Central memory CD8-positive, alpha-beta T cell (primary cell): ENCODE measurements around the gene ZNF287.
"Not testable (repeated sequence)": the region's sequence is repeated elsewhere in the genome, so short reads cannot be mapped to it uniquely, and the experiment has no call there.

ENCODE experiments used
- ATAC-seq: fragments of 150-1000 bp; cut with Tn5 transposase; replicated peaks from 2 replicates; pipeline ENCODE4 v1.10.0; 2022; ENCODE audit warnings: mild to moderate bottlenecking, moderate FRiP score, moderate number of reproducible peaks; ENCODE audit not compliant: poor library complexity, severe bottlenecking; ENCODE audit errors: extremely low read depth
- DNase-seq, 2 donors: peaks; one replicate each; pipeline ENCODE4 v3.0.0; 2021; ENCODE audit warnings: low spot score in 2 of 2
- H3K27ac Mint-ChIP-seq: one replicate; pipeline ENCODE4 v1.8.0; 2022; ENCODE audit warnings: low read depth, mild to moderate bottlenecking, moderate library complexity, mixed read lengths
- H3K27me3 Mint-ChIP-seq: one replicate; pipeline ENCODE4 v1.8.0; 2022; ENCODE audit warnings: mixed read lengths
- H3K36me3 Mint-ChIP-seq: one replicate; pipeline ENCODE4 v1.8.0; 2022; ENCODE audit warnings: mild to moderate bottlenecking, moderate library complexity, mixed read lengths; ENCODE audit not compliant: insufficient read depth
- H3K4me1 Mint-ChIP-seq: one replicate; pipeline ENCODE4 v1.8.0; 2022; ENCODE audit warnings: mixed read lengths
- H3K4me3 Mint-ChIP-seq: one replicate; pipeline ENCODE4 v1.8.0; 2022; ENCODE audit warnings: mild to moderate bottlenecking, moderate library complexity, mixed read lengths
- H3K9me3 Mint-ChIP-seq: one replicate; pipeline ENCODE4 v1.8.0; 2022; ENCODE audit warnings: mixed read lengths

ZNF287 gene

GRCh38 chr17:16551878-16552636, 16.9 kb downstream of the ZNF287 start:
- no peak for DNase-seq
- H3K9me3 Mint-ChIP-seq, result peaks cover 42% of the 10 kb centered on the region
- H3K27ac Mint-ChIP-seq, result no peak overlapping the region
- H3K36me3 Mint-ChIP-seq, result peaks cover 12% of the 10 kb centered on the region
- no peaks in the 10 kb centered on the region for H3K27me3 Mint-ChIP-seq
- ATAC-seq, result no peak
- no peak overlapping the region for H3K4me3 Mint-ChIP-seq
- no peaks in the 10 kb centered on the region for H3K4me1 Mint-ChIP-seq

DNA sequence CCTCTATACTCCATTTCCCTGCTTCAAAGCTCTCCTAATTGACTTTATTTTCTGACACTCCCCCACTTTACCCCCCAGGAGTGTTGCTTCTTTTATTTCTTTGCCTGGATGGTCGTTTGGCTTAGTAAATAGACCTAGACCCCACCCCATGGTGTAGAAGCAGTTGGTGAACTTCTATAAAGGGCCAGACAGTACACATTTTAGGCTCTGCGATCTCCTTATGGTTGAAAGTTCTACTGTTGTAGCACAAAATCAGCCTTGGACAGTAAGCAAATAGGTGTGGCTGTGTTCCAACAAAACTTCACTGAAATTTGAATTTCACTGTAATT, 31.9 kb downstream of the ZNF287 start:
- Mint-ChIP-seq H3K27ac (no peak overlapping the region), H3K4me3 (peak overlapping the region; percentile 96), H3K36me3 (peaks cover 17% of the 10 kb centered on the region), H3K9me3 (no peaks in the 10 kb centered on the region), H3K4me1 (peaks cover 22% of the 10 kb centered on the region), H3K27me3 (no peaks in the 10 kb centered on the region)
- DNase-seq (no peak), ATAC-seq (no peak)

- no peak overlapping the region for H3K4me3 Mint-ChIP-seq
- ATAC-seq, result no peak
- no peak for DNase-seq
Measured at GRCh38 chr17:16534236-16534635, 34.8 kb downstream of the ZNF287 start.

GRCh38 chr17:16529906-16530305, 39.1 kb downstream of the ZNF287 start:
- Mint-ChIP-seq H3K4me3 (no peak overlapping the region), H3K36me3 (no peaks in the 10 kb centered on the region), H3K27ac (no peak overlapping the region), H3K9me3 (no peaks in the 10 kb centered on the region), H3K4me1 (peaks cover 1% of the 10 kb centered on the region), H3K27me3 (peaks cover 55% of the 10 kb centered on the region)
- ATAC-seq (no peak), DNase-seq (no peak)

More at GRCh38 chr17:16534236-16534635, 34.8 kb downstream of the ZNF287 start:
- Mint-ChIP-seq H3K9me3 (no peaks in the 10 kb centered on the region), H3K4me1 (peaks cover 22% of the 10 kb centered on the region), H3K36me3 (peaks cover 17% of the 10 kb centered on the region), H3K27me3 (peaks cover 20% of the 10 kb centered on the region), H3K27ac (no peak overlapping the region)

- no peaks in the 10 kb centered on the region for H3K36me3 Mint-ChIP-seq
- H3K4me1 Mint-ChIP-seq, result no peaks in the 10 kb centered on the region
- DNase-seq (no peak), ATAC-seq (no peak)
- H3K9me3 Mint-ChIP-seq, result no peaks in the 10 kb centered on the region
- no peak overlapping the region for H3K4me3 Mint-ChIP-seq
- no peak overlapping the region for H3K27ac Mint-ChIP-seq
- peaks cover 63% of the 10 kb centered on the region for H3K27me3 Mint-ChIP-seq
Measured at GRCh38 chr17:16527298-16527697, 41.7 kb downstream of the ZNF287 start.

GRCh38 chr17:16525556-16525955, 43.4 kb downstream of the ZNF287 start:
- ATAC-seq, H3K4me3 Mint-ChIP-seq: not testable (repeated sequence)

DNA sequence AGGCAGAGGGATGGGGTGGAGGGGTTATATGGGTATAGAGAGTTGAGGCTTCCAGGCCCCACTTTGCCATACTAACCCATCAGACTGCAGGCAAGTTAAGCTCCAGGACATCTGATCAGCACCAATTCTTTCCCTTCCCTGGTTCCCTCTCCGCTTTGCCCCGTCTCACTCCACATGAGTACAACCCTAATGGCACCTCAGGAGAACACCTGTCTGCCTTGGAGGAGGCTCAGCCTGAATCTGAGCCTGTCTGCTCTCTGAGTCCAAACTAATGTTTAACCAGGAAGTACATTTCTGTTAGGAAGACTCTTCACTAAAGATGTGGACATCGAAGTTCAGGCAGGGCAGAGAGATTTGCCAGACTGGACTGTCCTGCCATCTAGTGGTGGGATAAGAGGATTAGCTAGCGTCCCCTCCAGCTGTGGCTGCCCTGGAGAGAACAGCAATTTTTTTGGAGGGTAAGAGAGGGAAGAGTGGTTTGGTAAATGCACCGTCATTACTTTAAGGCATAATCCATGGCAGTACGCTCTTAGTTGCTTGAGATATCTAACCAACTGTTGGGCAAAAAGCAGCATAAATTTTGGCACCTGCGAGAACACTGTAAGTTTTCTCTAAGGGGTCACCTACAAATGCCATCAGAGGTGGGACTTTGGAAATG, 47.8 kb downstream of the ZNF287 start:
- DNase-seq (peak; percentile 34 to 54), ATAC-seq (peak; percentile 80)
- Mint-ChIP-seq H3K4me1 (no peaks in the 10 kb centered on the region), H3K4me3 (no peak overlapping the region), H3K27ac (no peak overlapping the region), H3K9me3 (no peaks in the 10 kb centered on the region), H3K36me3 (no peaks in the 10 kb centered on the region), H3K27me3 (peaks cover 65% of the 10 kb centered on the region)

More at GRCh38 chr17:16525556-16525955, 43.4 kb downstream of the ZNF287 start:
- DNase-seq, H3K36me3 Mint-ChIP-seq, H3K4me1 Mint-ChIP-seq, H3K9me3 Mint-ChIP-seq, H3K27ac Mint-ChIP-seq: not testable (repeated sequence)
- H3K27me3 Mint-ChIP-seq, result peaks cover 62% of the 10 kb centered on the region

DNA sequence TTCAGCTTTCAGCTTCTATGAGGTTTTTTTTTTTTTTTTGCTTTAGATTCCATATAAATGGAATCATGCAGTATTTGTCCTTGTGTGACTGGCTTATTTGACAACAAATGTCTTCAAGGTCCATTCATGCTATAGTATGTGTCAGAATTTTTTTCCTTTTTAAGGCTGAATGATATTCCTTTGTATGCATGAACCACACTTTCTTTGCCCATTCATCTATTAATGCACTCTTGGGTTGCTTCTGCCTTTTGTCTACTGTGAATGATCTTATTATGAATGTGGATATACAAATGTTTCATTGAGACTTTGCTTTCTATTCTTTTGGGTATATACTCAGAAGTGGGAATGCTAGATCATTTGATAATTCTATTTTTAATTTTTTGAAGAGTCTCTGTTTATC, 50.0 kb downstream of the ZNF287 start:
- Mint-ChIP-seq H3K27me3 (peaks cover 77% of the 10 kb centered on the region), H3K36me3 (no peaks in the 10 kb centered on the region), H3K4me1 (no peaks in the 10 kb centered on the region), H3K9me3 (no peaks in the 10 kb centered on the region), H3K4me3 (no peak overlapping the region), H3K27ac (no peak overlapping the region)
- no peak for ATAC-seq
- no peak for DNase-seq

- H3K36me3 Mint-ChIP-seq, result peaks cover 2% of the 10 kb centered on the region
Measured at GRCh38 chr17:16517477-16517876, 51.5 kb downstream of the ZNF287 start.

GRCh38 chr17:16516594-16517051, 52.4 kb downstream of the ZNF287 start:
- H3K27me3 Mint-ChIP-seq, result peaks cover 70% of the 10 kb centered on the region
- no peak for ATAC-seq
- no peaks in the 10 kb centered on the region for H3K9me3 Mint-ChIP-seq
- peaks cover 2% of the 10 kb centered on the region for H3K36me3 Mint-ChIP-seq
- no peak overlapping the region for H3K4me3 Mint-ChIP-seq
- H3K27ac Mint-ChIP-seq, result no peak overlapping the region
- H3K4me1 Mint-ChIP-seq, result no peaks in the 10 kb centered on the region
- no peak for DNase-seq

More at GRCh38 chr17:16517477-16517876, 51.5 kb downstream of the ZNF287 start:
- no peak for DNase-seq
- Mint-ChIP-seq H3K27ac (no peak overlapping the region), H3K4me3 (no peak overlapping the region), H3K27me3 (peaks cover 70% of the 10 kb centered on the region), H3K4me1 (no peaks in the 10 kb centered on the region), H3K9me3 (no peaks in the 10 kb centered on the region)
- ATAC-seq, result no peak

GRCh38 chr17:16515933-16516332, 53.1 kb downstream of the ZNF287 start:
- no peaks in the 10 kb centered on the region for H3K9me3 Mint-ChIP-seq
- H3K27me3 Mint-ChIP-seq, result peaks cover 64% of the 10 kb centered on the region
- peaks cover 2% of the 10 kb centered on the region for H3K36me3 Mint-ChIP-seq
- H3K27ac Mint-ChIP-seq, result no peak overlapping the region
- DNase-seq (no peak), ATAC-seq (no peak)
- H3K4me1 Mint-ChIP-seq, result no peaks in the 10 kb centered on the region
- no peak overlapping the region for H3K4me3 Mint-ChIP-seq

DNA sequence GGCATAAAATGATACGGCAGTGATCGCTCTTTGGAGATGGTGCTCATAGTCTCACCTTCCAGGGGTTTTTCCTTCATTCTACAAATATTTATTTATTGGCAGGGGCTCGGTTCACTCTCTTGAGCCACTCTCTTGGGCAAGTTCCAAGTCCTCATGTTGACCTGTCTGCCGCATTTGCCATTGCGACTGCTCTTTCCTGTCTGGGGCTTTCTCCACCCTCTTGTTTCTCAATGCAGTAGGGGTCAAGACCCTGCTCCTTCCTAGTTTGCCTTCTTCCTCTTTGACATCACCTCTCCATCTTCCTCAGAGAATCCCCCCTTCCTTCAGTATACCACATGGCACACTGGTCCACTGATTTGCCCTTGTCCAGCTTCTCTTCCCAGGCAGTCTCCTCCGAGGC, 55.1 kb downstream of the ZNF287 start:
- no peak for ATAC-seq
- H3K4me3 Mint-ChIP-seq, result no peak overlapping the region
- no peaks in the 10 kb centered on the region for H3K4me1 Mint-ChIP-seq
- no peaks in the 10 kb centered on the region for H3K9me3 Mint-ChIP-seq
- H3K27me3 Mint-ChIP-seq, result peaks cover 46% of the 10 kb centered on the region
- no peak overlapping the region for H3K27ac Mint-ChIP-seq
- no peak for DNase-seq
- H3K36me3 Mint-ChIP-seq, result peaks cover 2% of the 10 kb centered on the region

DNA sequence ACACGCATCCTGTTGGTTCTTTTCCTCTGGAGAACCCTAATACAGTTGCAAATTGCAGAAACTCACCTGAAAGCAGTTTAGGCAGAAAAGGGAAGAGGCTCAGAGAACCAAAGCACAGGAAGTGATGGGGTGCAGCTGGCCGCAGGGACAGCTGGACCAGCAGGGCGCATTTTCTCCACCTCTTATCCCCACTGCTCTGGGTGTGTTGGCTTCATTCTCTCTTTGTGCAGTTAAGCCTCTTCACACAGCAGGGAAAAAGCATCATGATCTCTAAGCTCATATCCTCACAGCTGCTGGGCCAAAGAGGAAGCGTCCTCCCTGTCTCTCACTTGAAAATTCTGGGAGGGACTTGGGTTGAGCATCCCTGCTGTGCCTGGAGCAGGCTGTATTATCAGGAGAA, 57.0 kb downstream of the ZNF287 start:
- Mint-ChIP-seq H3K4me3 (no peak overlapping the region), H3K27ac (no peak overlapping the region), H3K36me3 (peaks cover 2% of the 10 kb centered on the region), H3K9me3 (no peaks in the 10 kb centered on the region), H3K27me3 (peaks cover 28% of the 10 kb centered on the region), H3K4me1 (no peaks in the 10 kb centered on the region)
- ATAC-seq, result no peak
- DNase-seq, result no peak
